Panc1 (cell line): Measurements from ENCODE around the gene EFNA1. TPM values are rescaled to one million over a fixed set of nuclear protein-coding genes. Genes with fewer than 3 reads are reported as not detected.

Experiments
- ATAC-seq: fragments of 200-7000 bp; cut with Tn5 transposase; 2 replicates; pipeline ENCODE4 v1.9.1; 2020; ENCODE audit warnings: mild to moderate bottlenecking, moderate library complexity
- BruUV-seq: library from RNA; stranded (reverse); fragments of 400-500 nt; replicated peaks from 2 replicates; lab custom pipeline; 2021; lab: Mats Ljungman, UMichigan
- CTCF ChIA-PET: fragments of 300-600 bp; sonication (Branson Sonifier 250); formaldehyde crosslinking; loops from one replicate; lab custom pipeline; 2022; ENCODE audit warnings: antibody characterized with exemption; lab: Charles Lee
- POLR2A ChIA-PET: fragments of 300-600 bp; sonication (Branson Sonifier 250); formaldehyde crosslinking; loops from one replicate; lab custom pipeline; 2022; ENCODE audit warnings: antibody characterized with exemption; lab: Charles Lee
- DNase-seq: peaks from one replicate; pipeline ENCODE4 v3.0.0-alpha.2; 2010; ENCODE audit warnings: low read depth, low spot score
- H3K27ac ChIP-seq: 2 replicates; pipeline ENCODE4 v1.5.1; 2011; ENCODE audit warnings: mild to moderate bottlenecking, low read length, inconsistent platforms
- H3K27me3 ChIP-seq: fragments of 200-500 bp; sonication (Bioruptor generic); 2 replicates; pipeline ENCODE4 v1.6.0; 2014; ENCODE audit warnings: low read length, inconsistent platforms; ENCODE audit not compliant: control insufficient read depth, insufficient read depth
- H3K36me3 ChIP-seq: fragments of 200-500 bp; sonication (Bioruptor generic); 2 replicates; pipeline ENCODE4 v1.5.1; 2014; ENCODE audit warnings: inconsistent platforms, mild to moderate bottlenecking, low read length, moderate library complexity; ENCODE audit not compliant: control insufficient read depth, insufficient read depth
- H3K4me1 ChIP-seq: 2 replicates; pipeline ENCODE4 v1.5.1; 2011; ENCODE audit warnings: inconsistent platforms, mild to moderate bottlenecking, low read length, moderate library complexity; ENCODE audit not compliant: control insufficient read depth, insufficient read depth
- H3K4me3 ChIP-seq, 2 experiments: 2 replicates each; pipeline ENCODE4 v1.5.1; 2011 to 2012; ENCODE audit warnings: low read depth in 2 of 2, low read length in 2 of 2, mild to moderate bottlenecking in 2 of 2, inconsistent platforms in 1 of 2, moderate library complexity in 1 of 2
- H3K9me3 ChIP-seq: fragments of 200-500 bp; sonication (Bioruptor generic); 2 replicates; pipeline ENCODE4 v1.5.1; 2014; ENCODE audit warnings: low read depth, mild to moderate bottlenecking, inconsistent platforms, low read length, moderate library complexity; ENCODE audit not compliant: control insufficient read depth, insufficient read depth
- POLR2AphosphoS5 ChIP-seq: IDR thresholded peaks from 2 replicates; pipeline ENCODE4 v1.6.1; 2012; ENCODE audit warnings: mild to moderate bottlenecking, low read depth, low read length, moderate library complexity
- SIN3A ChIP-seq: IDR thresholded peaks from 2 replicates; pipeline ENCODE4 v1.6.1; 2012; ENCODE audit warnings: low read depth, mild to moderate bottlenecking, low read length, moderate library complexity, borderline replicate concordance; ENCODE audit not compliant: insufficient read depth
- TCF7L2 ChIP-seq: IDR thresholded peaks from 2 replicates; pipeline ENCODE4 v1.6.1; 2011; ENCODE audit warnings: mild to moderate bottlenecking, low read depth, low read length, inconsistent platforms
- in situ Hi-C: cut with HindIII; loops from 2 replicates; pipeline ENCODE4 v1.10.0; 2016; ENCODE audit warnings: low sequenced_read_pairs, low pct_unique_long_range_greater_than_20kb
- intact Hi-C: fragments of 100-400 bp; cut with micrococcal nuclease; formaldehyde crosslinking; loops from one replicate; pipeline ENCODE4 v1.10.0; 2022; ENCODE audit not compliant: unreplicated experiment
- total RNA-seq: library from RNA; stranded (reverse); gene quantifications from one replicate; pipeline ENCODE4 v1.2.1, GENCODE V29; 2021; ENCODE audit not compliant: unreplicated experiment
- TF ChIP-seq, protein P1 (sequence below), 2 experiments: IDR thresholded peaks; 2 replicates each; pipeline ENCODE4 v1.6.1; 2011 to 2012; ENCODE audit warnings: low read depth in 2 of 2, control low read depth in 1 of 2, low read length in 1 of 2, mild to moderate bottlenecking in 1 of 2, moderate library complexity in 1 of 2; ENCODE audit not compliant: insufficient read depth in 1 of 2
- TF ChIP-seq, protein P2 (sequence below): fragments of 450-650 bp; IDR thresholded peaks from 2 replicates; pipeline ENCODE4 v1.5.1; 2017; ENCODE audit warnings: mild to moderate bottlenecking

Gene EFNA1
- total RNA-seq, 1 experiment from 2014 or later: 23.8 TPM

DNA sequence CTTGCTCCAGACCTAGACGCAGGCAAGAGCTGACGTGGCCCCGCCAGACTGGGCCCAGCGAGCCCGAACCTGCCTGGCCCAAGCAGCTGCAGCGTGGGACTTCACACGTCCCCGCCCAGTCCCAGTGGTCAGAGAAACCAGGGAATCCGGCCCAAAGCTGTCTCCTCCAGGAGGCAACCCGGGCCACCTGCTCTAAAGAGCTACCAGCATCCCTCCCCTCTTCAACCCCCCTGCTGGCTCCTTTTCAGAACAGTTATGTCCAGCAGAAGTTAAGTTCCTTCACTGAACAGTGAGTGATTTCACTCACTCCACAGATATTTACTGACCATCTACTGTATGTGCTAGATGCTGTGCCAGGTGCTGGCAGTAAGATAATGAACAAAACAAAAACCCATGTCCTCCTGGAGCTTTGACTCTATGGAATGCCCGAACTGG is 2.1 kb upstream of the EFNA1 start:
- no peak for TF ChIP-seq POLR2AphosphoS5
- no peak for TF ChIP-seq SIN3A
- TF ChIP-seq TCF7L2: no peak
- TF ChIP-seq, protein P1, sequence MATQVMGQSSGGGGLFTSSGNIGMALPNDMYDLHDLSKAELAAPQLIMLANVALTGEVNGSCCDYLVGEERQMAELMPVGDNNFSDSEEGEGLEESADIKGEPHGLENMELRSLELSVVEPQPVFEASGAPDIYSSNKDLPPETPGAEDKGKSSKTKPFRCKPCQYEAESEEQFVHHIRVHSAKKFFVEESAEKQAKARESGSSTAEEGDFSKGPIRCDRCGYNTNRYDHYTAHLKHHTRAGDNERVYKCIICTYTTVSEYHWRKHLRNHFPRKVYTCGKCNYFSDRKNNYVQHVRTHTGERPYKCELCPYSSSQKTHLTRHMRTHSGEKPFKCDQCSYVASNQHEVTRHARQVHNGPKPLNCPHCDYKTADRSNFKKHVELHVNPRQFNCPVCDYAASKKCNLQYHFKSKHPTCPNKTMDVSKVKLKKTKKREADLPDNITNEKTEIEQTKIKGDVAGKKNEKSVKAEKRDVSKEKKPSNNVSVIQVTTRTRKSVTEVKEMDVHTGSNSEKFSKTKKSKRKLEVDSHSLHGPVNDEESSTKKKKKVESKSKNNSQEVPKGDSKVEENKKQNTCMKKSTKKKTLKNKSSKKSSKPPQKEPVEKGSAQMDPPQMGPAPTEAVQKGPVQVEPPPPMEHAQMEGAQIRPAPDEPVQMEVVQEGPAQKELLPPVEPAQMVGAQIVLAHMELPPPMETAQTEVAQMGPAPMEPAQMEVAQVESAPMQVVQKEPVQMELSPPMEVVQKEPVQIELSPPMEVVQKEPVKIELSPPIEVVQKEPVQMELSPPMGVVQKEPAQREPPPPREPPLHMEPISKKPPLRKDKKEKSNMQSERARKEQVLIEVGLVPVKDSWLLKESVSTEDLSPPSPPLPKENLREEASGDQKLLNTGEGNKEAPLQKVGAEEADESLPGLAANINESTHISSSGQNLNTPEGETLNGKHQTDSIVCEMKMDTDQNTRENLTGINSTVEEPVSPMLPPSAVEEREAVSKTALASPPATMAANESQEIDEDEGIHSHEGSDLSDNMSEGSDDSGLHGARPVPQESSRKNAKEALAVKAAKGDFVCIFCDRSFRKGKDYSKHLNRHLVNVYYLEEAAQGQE (IDR thresholded peaks at IDR 0.05; ENCODE audit: insufficient read depth in 1 of 2, low read depth in 2 of 2, low read length in 1 of 2): no peak
- TF ChIP-seq, protein P2, sequence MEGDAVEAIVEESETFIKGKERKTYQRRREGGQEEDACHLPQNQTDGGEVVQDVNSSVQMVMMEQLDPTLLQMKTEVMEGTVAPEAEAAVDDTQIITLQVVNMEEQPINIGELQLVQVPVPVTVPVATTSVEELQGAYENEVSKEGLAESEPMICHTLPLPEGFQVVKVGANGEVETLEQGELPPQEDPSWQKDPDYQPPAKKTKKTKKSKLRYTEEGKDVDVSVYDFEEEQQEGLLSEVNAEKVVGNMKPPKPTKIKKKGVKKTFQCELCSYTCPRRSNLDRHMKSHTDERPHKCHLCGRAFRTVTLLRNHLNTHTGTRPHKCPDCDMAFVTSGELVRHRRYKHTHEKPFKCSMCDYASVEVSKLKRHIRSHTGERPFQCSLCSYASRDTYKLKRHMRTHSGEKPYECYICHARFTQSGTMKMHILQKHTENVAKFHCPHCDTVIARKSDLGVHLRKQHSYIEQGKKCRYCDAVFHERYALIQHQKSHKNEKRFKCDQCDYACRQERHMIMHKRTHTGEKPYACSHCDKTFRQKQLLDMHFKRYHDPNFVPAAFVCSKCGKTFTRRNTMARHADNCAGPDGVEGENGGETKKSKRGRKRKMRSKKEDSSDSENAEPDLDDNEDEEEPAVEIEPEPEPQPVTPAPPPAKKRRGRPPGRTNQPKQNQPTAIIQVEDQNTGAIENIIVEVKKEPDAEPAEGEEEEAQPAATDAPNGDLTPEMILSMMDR: no peak
- H3K27ac ChIP-seq: peak overlapping the region; percentile 65

DNA sequence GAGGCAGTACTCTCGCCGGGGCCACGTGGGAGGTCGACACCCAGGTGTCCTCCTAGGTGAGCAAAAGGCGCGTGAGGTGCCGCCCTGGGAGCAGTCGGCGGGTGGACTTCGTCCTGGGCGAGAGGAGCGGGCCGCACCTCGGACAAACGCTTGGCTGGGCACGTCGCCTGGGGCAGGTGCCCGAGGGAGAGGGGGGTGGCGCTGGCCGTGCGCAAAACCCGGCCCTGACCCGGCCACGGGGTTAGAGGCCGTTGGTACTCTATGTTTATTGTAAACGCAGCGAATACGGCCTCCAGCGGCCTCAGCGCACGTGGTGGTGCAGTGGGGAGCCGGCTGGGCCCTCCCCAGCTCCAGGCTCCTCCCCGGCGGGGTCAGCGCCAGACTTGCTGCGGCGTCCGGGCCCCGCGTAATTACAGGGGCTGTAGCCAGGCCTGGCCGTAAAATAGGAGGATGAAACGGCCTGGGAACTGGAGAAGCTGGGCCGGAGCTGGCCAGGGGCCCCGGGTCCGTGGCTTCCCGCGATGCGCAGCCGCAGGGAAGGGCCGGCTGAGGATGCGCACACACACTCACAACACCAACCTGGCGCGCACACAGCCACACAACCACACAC is 1.6 kb upstream of the EFNA1 start:
- ChIA-PET POLR2A (no interaction called here), CTCF (interaction anchor here (1.1 kb wide), 1 partner anchor 47 kb away, joined by 3 read pairs; the partner anchor contains the start of gene KRTCAP2)
- intact Hi-C loops (loop anchor here (5.0 kb wide), 1 partner anchor 34 kb away; no protein-coding TSS in a partner anchor), in situ Hi-C loops (no loop called here)
- DNase-seq (no peak), ATAC-seq (peak; percentile 43)
- H3K4me3 ChIP-seq: peak overlapping the region; percentile 64 to 65
- no TSS peak for BruUV-seq
- no peaks in the 10 kb centered on the region for H3K9me3 ChIP-seq
- H3K27me3 ChIP-seq: no peaks in the 10 kb centered on the region
- peaks cover 3% of the 10 kb centered on the region; the same call in 1 of the 2 replicates for H3K36me3 ChIP-seq
- H3K4me1 ChIP-seq: peaks cover 59% of the 10 kb centered on the region
- H3K27ac ChIP-seq: peak overlapping the region; percentile 65
- TF ChIP-seq TCF7L2: peak; percentile 32; the same call in 1 of the 2 replicates
- no peak for TF ChIP-seq POLR2AphosphoS5

More for the DNA sequence above, 2.1 kb upstream of the EFNA1 start:
- no peaks in the 10 kb centered on the region for H3K9me3 ChIP-seq
- H3K4me3 ChIP-seq: peak overlapping the region in 1 of 2 experiments; percentile 64; a peak in 1 of 4 replicates
- no peaks in the 10 kb centered on the region for H3K27me3 ChIP-seq
- in situ Hi-C loops: no loop called here
- no TSS peak for BruUV-seq
- ATAC-seq (no peak), DNase-seq (no peak)
- intact Hi-C loops: loop anchor here (5.0 kb wide), 1 partner anchor 33 kb away; no protein-coding TSS in a partner anchor
- peaks cover 54% of the 10 kb centered on the region for H3K4me1 ChIP-seq
- peaks cover 3% of the 10 kb centered on the region; the same call in 1 of the 2 replicates for H3K36me3 ChIP-seq
- ChIA-PET CTCF (interaction anchor here (1.1 to 1.7 kb wide), 2 partner anchors 34 to 47 kb away, joined by 3 to 5 read pairs; partner anchors contain the start of gene KRTCAP2), POLR2A (no interaction called here)
